Measurements from ENCODE around the gene ZSWIM5. TPM values are rescaled to one million over a fixed set of nuclear protein-coding genes. Genes with fewer than 3 reads are reported as not detected.

The ZSWIM5 gene
- total RNA-seq, 1 experiment from 2014 or later: 2.2 TPM

GRCh38 chr1:45011837-45012638 lies 194.4 kb downstream of the ZSWIM5 start, which contains the start of gene UROD:
Gene UROD (plus strand): TSS chr1:45012254. CDS start chr1:45012266, 12 bp downstream.
- POLR2A ChIA-PET: interaction anchor here (0.5 to 2.7 kb wide), 14 partner anchors 11 to 510 kb away, joined by 3 to 11 read pairs (median 4); partner anchors contain the start of genes EIF2B3, PLK3, PRDX1 and PTCH2
- DNase-seq (ENCODE audit: low spot score) (peak; percentile 94), ATAC-seq (peak; percentile 63)
- H3K4me3 Mint-ChIP-seq: peak within 1 kb of the TSS; percentile 68
- CTCF ChIA-PET: interaction anchor here (0.8 to 13.0 kb wide), 18 partner anchors 21 to 480 kb away, joined by 3 to 317 read pairs (median 4); partner anchors contain the start of genes EIF2B3, PLK3 and TESK2
- peaks cover 21% of the 10 kb centered on the region for H3K4me1 Mint-ChIP-seq
- no peaks in the 10 kb centered on the region for H3K9me3 Mint-ChIP-seq
- H3K27me3 Mint-ChIP-seq (ENCODE audit: low read depth): peaks cover 5% of the 10 kb centered on the region; the same call in 1 of the 2 replicates
- peak within 1 kb of the TSS; percentile 77 for H3K27ac Mint-ChIP-seq
- peaks cover 2% of the 10 kb centered on the region for H3K36me3 Mint-ChIP-seq
- TF ChIP-seq FOXK1 (CRISPR knock-in tag; IDR thresholded peaks at IDR 0.05): peak; percentile 70; the same call in 1 of the 2 replicates
- TF ChIP-seq E2F4 (CRISPR knock-in tag; IDR thresholded peaks at IDR 0.05; ENCODE audit: borderline replicate concordance, low read depth): no peak
- no peak for TF ChIP-seq AFF4 (CRISPR knock-in tag; IDR thresholded peaks at IDR 0.05; ENCODE audit: borderline replicate concordance)
- no peak for TF ChIP-seq ZBTB43 (CRISPR knock-in tag; IDR thresholded peaks at IDR 0.05)
- TF ChIP-seq USF2 (CRISPR knock-in tag; IDR thresholded peaks at IDR 0.05): peak; percentile 97
- TF ChIP-seq ZNF416 (CRISPR knock-in tag; IDR thresholded peaks at IDR 0.05): no peak
- no peak for TF ChIP-seq NFE2L1 (CRISPR knock-in tag; IDR thresholded peaks at IDR 0.05)
- no peak for TF ChIP-seq PREB (CRISPR knock-in tag; IDR thresholded peaks at IDR 0.05; ENCODE audit: borderline replicate concordance)
- no peak for TF ChIP-seq FOXJ3 (CRISPR knock-in tag; IDR thresholded peaks at IDR 0.05; ENCODE audit: borderline replicate concordance)
- no peak for TF ChIP-seq PRRX2 (CRISPR knock-in tag; IDR thresholded peaks at IDR 0.05)
- no peak for TF ChIP-seq JUN (CRISPR knock-in tag; IDR thresholded peaks at IDR 0.05)
- TF ChIP-seq TP53 (CRISPR knock-in tag; IDR thresholded peaks at IDR 0.05): no peak
- no peak for TF ChIP-seq GABPB1 (CRISPR knock-in tag; IDR thresholded peaks at IDR 0.05)
- TF ChIP-seq JAZF1 (CRISPR knock-in tag; IDR thresholded peaks at IDR 0.05): no peak
- TF ChIP-seq STAT6 (CRISPR knock-in tag; conservative IDR thresholded peaks at IDR 0.05; ENCODE audit: low read depth): no peak
- TF ChIP-seq ELF4 (CRISPR knock-in tag; IDR thresholded peaks at IDR 0.05; ENCODE audit: low read depth): no peak
- no peak for TF ChIP-seq TEAD1 (CRISPR knock-in tag; IDR thresholded peaks at IDR 0.05)
- no peak for TF ChIP-seq E2F5 (CRISPR knock-in tag; IDR thresholded peaks at IDR 0.05)
- TF ChIP-seq EMX1 (CRISPR knock-in tag; IDR thresholded peaks at IDR 0.05): no peak
- no peak for TF ChIP-seq MAX (CRISPR knock-in tag; IDR thresholded peaks at IDR 0.05)
- no peak for TF ChIP-seq RORB (CRISPR knock-in tag; IDR thresholded peaks at IDR 0.05)
- TF ChIP-seq SOX15 (CRISPR knock-in tag; IDR thresholded peaks at IDR 0.05): no peak

Measured in WTC11 (cell line).